Measurements from ENCODE around the gene EIF3I.

The EIF3I gene

DNA sequence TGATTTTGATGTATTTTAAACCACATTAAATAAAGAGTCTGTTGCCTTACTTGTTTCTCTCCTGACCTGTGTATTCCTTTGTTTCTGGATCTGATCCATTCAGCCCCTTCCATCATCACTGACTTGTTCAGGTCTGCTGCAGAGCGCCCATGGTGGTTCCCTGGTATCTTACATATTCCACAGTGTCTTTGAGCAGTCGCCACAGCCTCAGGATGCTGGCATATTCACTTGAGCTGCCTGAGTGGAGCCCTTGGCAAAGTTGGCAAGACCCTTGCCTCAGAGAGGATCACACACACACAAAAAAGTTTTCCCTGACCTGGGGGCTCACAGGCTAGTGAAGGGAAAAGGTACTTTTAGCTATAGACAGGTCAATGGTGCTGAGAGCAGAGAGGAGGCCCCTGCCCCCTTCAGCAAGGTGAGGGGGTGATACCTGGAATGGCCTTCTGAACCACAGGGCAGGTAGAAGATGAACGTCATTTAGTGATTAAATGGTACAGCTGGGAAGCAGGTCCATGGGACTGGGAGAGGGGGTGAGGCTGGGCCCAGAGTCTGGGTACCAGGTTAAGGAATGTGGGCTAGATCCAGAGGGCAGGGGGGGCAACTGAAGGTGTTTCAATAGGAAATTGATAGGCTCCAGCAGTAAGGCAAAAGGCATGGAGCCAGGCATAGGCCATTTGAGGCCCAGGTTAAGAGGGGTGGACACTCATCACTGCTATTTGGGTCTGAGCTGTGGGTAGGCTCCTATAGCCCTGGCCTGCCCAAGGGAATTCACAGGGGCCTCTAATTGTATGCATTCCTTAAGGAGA is 23.8 kb upstream of the EIF3I start:
- H3K4me3 ChIP-seq (ENCODE audit: low read length in 2 of 2) = no peak overlapping the region
- H3K27me3 ChIP-seq (ENCODE audit: control insufficient read depth in 2 of 2, insufficient read depth in 2 of 2, low read length in 2 of 2) = no peaks in the 10 kb centered on the region
- H3K36me3 ChIP-seq (ENCODE audit: control insufficient read depth in 2 of 2, insufficient read depth in 2 of 2, low read length in 2 of 2) = peaks cover 26 to 42% of the 10 kb centered on the region in 2 donors
- H3K27ac ChIP-seq (ENCODE audit: low read depth in 2 of 2, low read length in 2 of 2) = no peak overlapping the region
- peaks cover 12 to 14% of the 10 kb centered on the region in 2 donors for H3K4me1 ChIP-seq (ENCODE audit: control insufficient read depth in 2 of 2, insufficient read depth in 2 of 2, low read length in 2 of 2)
- no peak overlapping the region for H3K9ac ChIP-seq (ENCODE audit: low read depth in 1 of 2, low read length in 2 of 2)
- H3K9me3 ChIP-seq (ENCODE audit: control insufficient read depth in 2 of 2, low read length in 2 of 2) = no peaks in the 10 kb centered on the region

DNA sequence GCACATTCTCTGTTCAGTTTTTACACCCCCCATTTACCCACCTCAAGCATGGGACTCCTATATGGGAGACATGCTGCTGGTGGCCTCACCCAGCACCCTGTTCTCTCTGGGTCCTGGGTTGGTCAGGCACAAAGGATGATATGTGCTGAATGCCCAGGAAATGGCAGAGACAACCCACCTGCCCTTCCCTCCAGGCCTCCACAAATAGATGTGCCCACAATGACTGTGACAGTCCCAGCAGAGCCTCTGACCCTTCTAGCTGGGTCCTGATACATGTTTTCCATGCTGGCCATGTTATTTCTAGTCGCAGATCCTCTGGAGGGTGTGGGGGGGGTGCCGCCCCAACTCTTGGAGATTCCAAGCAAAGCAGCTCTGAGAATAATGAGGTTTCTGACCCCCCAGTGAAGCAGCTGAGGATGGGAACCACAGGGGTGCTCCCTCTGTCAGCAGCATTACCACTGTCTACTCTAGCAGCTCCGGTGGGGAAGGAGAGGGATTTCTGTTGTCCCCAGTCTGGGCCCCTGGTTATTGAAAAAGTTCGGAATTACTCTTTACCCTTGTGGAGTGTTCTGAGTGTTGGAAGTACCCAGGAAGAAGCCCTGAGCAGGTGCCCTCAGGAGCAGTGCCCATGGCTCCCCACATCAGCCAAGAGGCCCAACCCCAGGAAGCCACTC is 23.0 kb upstream of the EIF3I start:
- Histone ChIP-seq H3K36me3 (ENCODE audit: control insufficient read depth in 2 of 2, insufficient read depth in 2 of 2, low read length in 2 of 2) (peaks cover 19 to 36% of the 10 kb centered on the region in 2 donors), H3K27me3 (ENCODE audit: control insufficient read depth in 2 of 2, insufficient read depth in 2 of 2, low read length in 2 of 2) (no peaks in the 10 kb centered on the region), H3K4me1 (ENCODE audit: control insufficient read depth in 2 of 2, insufficient read depth in 2 of 2, low read length in 2 of 2) (peaks cover 12 to 14% of the 10 kb centered on the region in 2 donors), H3K9ac (ENCODE audit: low read depth in 1 of 2, low read length in 2 of 2) (no peak overlapping the region), H3K9me3 (ENCODE audit: control insufficient read depth in 2 of 2, low read length in 2 of 2) (no peaks in the 10 kb centered on the region), H3K4me3 (ENCODE audit: low read length in 2 of 2) (no peak overlapping the region), H3K27ac (ENCODE audit: low read depth in 2 of 2, low read length in 2 of 2) (no peak overlapping the region)

DNA sequence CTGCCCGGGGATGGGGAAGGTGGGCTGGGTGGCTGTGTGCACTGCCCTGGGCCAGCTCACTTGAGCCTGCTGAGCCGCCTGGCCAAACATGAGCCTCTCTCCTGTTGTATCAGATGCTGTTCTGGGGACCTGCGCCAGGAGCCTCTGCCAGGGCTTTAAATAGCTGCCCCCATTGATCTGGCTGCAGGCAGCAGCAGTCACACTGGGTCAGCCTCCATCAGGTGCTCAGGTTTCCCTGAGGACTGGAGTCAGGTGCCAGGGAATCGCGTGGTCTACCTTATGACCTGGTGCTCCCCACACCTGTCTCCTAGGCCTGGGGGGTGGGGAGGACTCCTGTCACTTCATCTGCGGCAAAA is 22.5 kb upstream of the EIF3I start:
- H3K9me3 ChIP-seq (ENCODE audit: control insufficient read depth in 2 of 2, low read length in 2 of 2) = no peaks in the 10 kb centered on the region
- H3K4me1 ChIP-seq (ENCODE audit: control insufficient read depth in 2 of 2, insufficient read depth in 2 of 2, low read length in 2 of 2) = peaks cover 12 to 14% of the 10 kb centered on the region in 2 donors
- no peaks in the 10 kb centered on the region for H3K27me3 ChIP-seq (ENCODE audit: control insufficient read depth in 2 of 2, insufficient read depth in 2 of 2, low read length in 2 of 2)
- peak overlapping the region in 1 of 2 donors; percentile 19 for H3K9ac ChIP-seq (ENCODE audit: low read depth in 1 of 2, low read length in 2 of 2)
- H3K4me3 ChIP-seq (ENCODE audit: low read length in 2 of 2) = peak overlapping the region in 1 of 2 donors; percentile 73
- peaks cover 13 to 30% of the 10 kb centered on the region in 2 donors for H3K36me3 ChIP-seq (ENCODE audit: control insufficient read depth in 2 of 2, insufficient read depth in 2 of 2, low read length in 2 of 2)
- H3K27ac ChIP-seq (ENCODE audit: low read depth in 2 of 2, low read length in 2 of 2) = peak overlapping the region; percentile 70 to 79

DNA sequence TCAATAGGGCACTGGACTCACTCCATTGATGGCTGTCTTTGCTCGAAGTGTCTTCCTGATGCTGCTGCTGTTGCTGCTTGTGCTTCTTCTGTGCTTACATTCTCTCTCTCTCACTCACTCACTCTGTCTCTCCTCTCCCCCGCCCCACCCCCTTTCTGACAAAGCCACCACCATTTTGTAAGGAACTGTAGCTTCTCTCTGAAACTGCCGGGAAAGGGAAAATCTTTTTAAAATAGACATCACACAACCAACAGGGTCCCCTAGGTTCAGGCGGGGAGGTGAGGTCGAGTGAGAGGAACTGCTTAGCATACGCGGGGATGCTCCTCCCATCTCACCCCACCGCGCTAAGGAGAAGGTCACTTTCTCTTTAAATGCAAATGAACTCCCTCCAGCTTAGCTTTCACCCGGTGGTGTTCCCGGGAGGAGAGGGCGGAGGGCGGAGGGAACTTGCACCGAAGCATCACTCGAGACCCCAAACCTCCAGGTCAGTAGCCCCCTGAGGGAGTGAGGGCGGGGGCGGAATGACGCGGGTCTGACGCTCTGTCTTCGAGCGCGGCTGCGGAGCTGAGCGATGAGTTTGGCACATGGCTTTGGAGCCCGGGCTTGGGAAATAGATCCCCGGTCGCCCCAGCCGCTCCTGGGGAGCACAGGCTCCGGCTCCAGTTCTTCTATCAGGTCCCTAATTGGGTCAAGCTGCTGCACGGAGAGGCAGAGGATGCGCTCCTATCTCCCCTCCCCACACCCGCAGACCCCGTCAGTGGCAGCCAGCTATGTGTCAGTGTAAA is 21.8 kb upstream of the EIF3I start, which contains the start of gene CCDC28B:
Gene CCDC28B, plus strand, starts transcription at position 370 of the 785 bp plus-strand sequence. CDS start 1,341 bp downstream, outside the sequence.
- Histone ChIP-seq H3K27me3 (ENCODE audit: control insufficient read depth in 2 of 2, insufficient read depth in 2 of 2, low read length in 2 of 2) (no peaks in the 10 kb centered on the region), H3K4me1 (ENCODE audit: control insufficient read depth in 2 of 2, insufficient read depth in 2 of 2, low read length in 2 of 2) (peaks cover 16 to 19% of the 10 kb centered on the region in 2 donors), H3K4me3 (ENCODE audit: low read length in 2 of 2) (peak within 1 kb of the TSS; percentile 73 to 83), H3K27ac (ENCODE audit: low read depth in 2 of 2, low read length in 2 of 2) (peak within 1 kb of the TSS; percentile 70 to 79), H3K9ac (ENCODE audit: low read depth in 1 of 2, low read length in 2 of 2) (peak within 1 kb of the TSS; percentile 48 to 61), H3K36me3 (ENCODE audit: control insufficient read depth in 2 of 2, insufficient read depth in 2 of 2, low read length in 2 of 2) (peaks cover 6 to 23% of the 10 kb centered on the region in 2 donors), H3K9me3 (ENCODE audit: control insufficient read depth in 2 of 2, low read length in 2 of 2) (no peaks in the 10 kb centered on the region)

- H3K9ac ChIP-seq (ENCODE audit: low read depth in 1 of 2, low read length in 2 of 2) = peak overlapping the region; percentile 41 to 44
- H3K9me3 ChIP-seq (ENCODE audit: control insufficient read depth in 2 of 2, low read length in 2 of 2) = no peaks in the 10 kb centered on the region
- H3K27me3 ChIP-seq (ENCODE audit: control insufficient read depth in 2 of 2, insufficient read depth in 2 of 2, low read length in 2 of 2) = no peaks in the 10 kb centered on the region
- peaks cover 0 to 16% of the 10 kb centered on the region in 2 donors for H3K36me3 ChIP-seq (ENCODE audit: control insufficient read depth in 2 of 2, insufficient read depth in 2 of 2, low read length in 2 of 2)
- peak overlapping the region; percentile 73 to 83 for H3K4me3 ChIP-seq (ENCODE audit: low read length in 2 of 2)
- H3K4me1 ChIP-seq (ENCODE audit: control insufficient read depth in 2 of 2, insufficient read depth in 2 of 2, low read length in 2 of 2) = peaks cover 21 to 24% of the 10 kb centered on the region in 2 donors
- H3K27ac ChIP-seq (ENCODE audit: low read depth in 2 of 2, low read length in 2 of 2) = peak overlapping the region; percentile 70 to 79
These were observed 21.0 kb upstream of the EIF3I start for GRCh38 chr1:32201011-32201855.

GRCh38 chr1:32204943-32205361 is 17.3 kb upstream of the EIF3I start:
- Histone ChIP-seq H3K9me3 (ENCODE audit: control insufficient read depth in 2 of 2, low read length in 2 of 2) (no peaks in the 10 kb centered on the region), H3K27ac (ENCODE audit: low read depth in 2 of 2, low read length in 2 of 2) (peak overlapping the region in 1 of 2 donors; percentile 9), H3K36me3 (ENCODE audit: control insufficient read depth in 2 of 2, insufficient read depth in 2 of 2, low read length in 2 of 2) (no peaks in the 10 kb centered on the region), H3K9ac (ENCODE audit: low read depth in 1 of 2, low read length in 2 of 2) (peak overlapping the region; percentile 41 to 86), H3K4me1 (ENCODE audit: control insufficient read depth in 2 of 2, insufficient read depth in 2 of 2, low read length in 2 of 2) (peaks cover 33 to 37% of the 10 kb centered on the region in 2 donors), H3K27me3 (ENCODE audit: control insufficient read depth in 2 of 2, insufficient read depth in 2 of 2, low read length in 2 of 2) (no peaks in the 10 kb centered on the region), H3K4me3 (ENCODE audit: low read length in 2 of 2) (peak overlapping the region; percentile 78 to 84)

GRCh38 chr1:32205401-32206370 is 16.5 kb upstream of the EIF3I start, which contains the start of gene IQCC:
Gene IQCC (plus strand): TSS chr1:32205671. CDS start chr1:32205682, 11 bp downstream.
- peak within 1 kb of the TSS; percentile 86 to 94 for H3K9ac ChIP-seq (ENCODE audit: low read depth in 1 of 2, low read length in 2 of 2)

GRCh38 chr1:32208469-32208868 is 13.7 kb upstream of the EIF3I start:
- Histone ChIP-seq H3K9ac (ENCODE audit: low read depth in 1 of 2, low read length in 2 of 2) (peak overlapping the region; percentile 24 to 34), H3K27ac (ENCODE audit: low read depth in 2 of 2, low read length in 2 of 2) (peak overlapping the region; percentile 62 to 85), H3K9me3 (ENCODE audit: control insufficient read depth in 2 of 2, low read length in 2 of 2) (no peaks in the 10 kb centered on the region), H3K27me3 (ENCODE audit: control insufficient read depth in 2 of 2, insufficient read depth in 2 of 2, low read length in 2 of 2) (no peaks in the 10 kb centered on the region), H3K36me3 (ENCODE audit: control insufficient read depth in 2 of 2, insufficient read depth in 2 of 2, low read length in 2 of 2) (peaks cover 0 to 3% of the 10 kb centered on the region in 2 donors), H3K4me3 (ENCODE audit: low read length in 2 of 2) (no peak overlapping the region), H3K4me1 (ENCODE audit: control insufficient read depth in 2 of 2, insufficient read depth in 2 of 2, low read length in 2 of 2) (peaks cover 23 to 26% of the 10 kb centered on the region in 2 donors)

More at GRCh38 chr1:32205401-32206370, 16.5 kb upstream of the EIF3I start, which contains the start of gene IQCC:
- Histone ChIP-seq H3K9me3 (ENCODE audit: control insufficient read depth in 2 of 2, low read length in 2 of 2) (no peaks in the 10 kb centered on the region), H3K27ac (ENCODE audit: low read depth in 2 of 2, low read length in 2 of 2) (peak within 1 kb of the TSS in 1 of 2 donors; percentile 9), H3K27me3 (ENCODE audit: control insufficient read depth in 2 of 2, insufficient read depth in 2 of 2, low read length in 2 of 2) (no peaks in the 10 kb centered on the region), H3K4me3 (ENCODE audit: low read length in 2 of 2) (peak within 1 kb of the TSS; percentile 78 to 84), H3K36me3 (ENCODE audit: control insufficient read depth in 2 of 2, insufficient read depth in 2 of 2, low read length in 2 of 2) (no peaks in the 10 kb centered on the region), H3K4me1 (ENCODE audit: control insufficient read depth in 2 of 2, insufficient read depth in 2 of 2, low read length in 2 of 2) (peaks cover 31 to 34% of the 10 kb centered on the region in 2 donors)

Measured in mucosa of rectum (tissue), 2 donors.